Ishikawa (cell line): Measurements from ENCODE around the gene SLC12A7.

ENCODE experiments used
- CREB1 ChIP-seq: IDR thresholded peaks from 2 replicates; pipeline ENCODE4 v1.6.1; 2012; ENCODE audit warnings: low read depth
- EP300 ChIP-seq: IDR thresholded peaks from 2 replicates; pipeline ENCODE4 v1.6.1; 2012; ENCODE audit warnings: borderline replicate concordance
- FOXM1 ChIP-seq: IDR thresholded peaks from 2 replicates; pipeline ENCODE4 v1.6.1; 2012; ENCODE audit warnings: low read depth, borderline replicate concordance
- NFIC ChIP-seq: IDR thresholded peaks from 2 replicates; pipeline ENCODE4 v1.6.1; 2012
- RAD21 ChIP-seq: IDR thresholded peaks from 2 replicates; pipeline ENCODE4 v1.6.1; 2012; ENCODE audit warnings: low read depth
- TAF1 ChIP-seq: IDR thresholded peaks from 2 replicates; pipeline ENCODE4 v1.6.1; 2012; ENCODE audit warnings: low read depth, mild to moderate bottlenecking
- TEAD4 ChIP-seq: IDR thresholded peaks from 2 replicates; pipeline ENCODE4 v1.6.1; 2012
- YY1 ChIP-seq: IDR thresholded peaks from 2 replicates; pipeline ENCODE4 v1.6.1; 2012; ENCODE audit warnings: low read depth
- ZBTB7A ChIP-seq: IDR thresholded peaks from 2 replicates; pipeline ENCODE4 v1.6.1; 2012; ENCODE audit warnings: low read depth
- TF ChIP-seq, protein P1 (sequence below): IDR thresholded peaks from 2 replicates; pipeline ENCODE4 v1.6.1; 2012
- TF ChIP-seq, protein P2 (sequence below): IDR thresholded peaks from 2 replicates; pipeline ENCODE4 v1.6.1; 2012; ENCODE audit warnings: low read depth, mild to moderate bottlenecking
- TF ChIP-seq, protein P3 (sequence below): IDR thresholded peaks from 2 replicates; pipeline ENCODE4 v1.6.1; 2012

DNA sequence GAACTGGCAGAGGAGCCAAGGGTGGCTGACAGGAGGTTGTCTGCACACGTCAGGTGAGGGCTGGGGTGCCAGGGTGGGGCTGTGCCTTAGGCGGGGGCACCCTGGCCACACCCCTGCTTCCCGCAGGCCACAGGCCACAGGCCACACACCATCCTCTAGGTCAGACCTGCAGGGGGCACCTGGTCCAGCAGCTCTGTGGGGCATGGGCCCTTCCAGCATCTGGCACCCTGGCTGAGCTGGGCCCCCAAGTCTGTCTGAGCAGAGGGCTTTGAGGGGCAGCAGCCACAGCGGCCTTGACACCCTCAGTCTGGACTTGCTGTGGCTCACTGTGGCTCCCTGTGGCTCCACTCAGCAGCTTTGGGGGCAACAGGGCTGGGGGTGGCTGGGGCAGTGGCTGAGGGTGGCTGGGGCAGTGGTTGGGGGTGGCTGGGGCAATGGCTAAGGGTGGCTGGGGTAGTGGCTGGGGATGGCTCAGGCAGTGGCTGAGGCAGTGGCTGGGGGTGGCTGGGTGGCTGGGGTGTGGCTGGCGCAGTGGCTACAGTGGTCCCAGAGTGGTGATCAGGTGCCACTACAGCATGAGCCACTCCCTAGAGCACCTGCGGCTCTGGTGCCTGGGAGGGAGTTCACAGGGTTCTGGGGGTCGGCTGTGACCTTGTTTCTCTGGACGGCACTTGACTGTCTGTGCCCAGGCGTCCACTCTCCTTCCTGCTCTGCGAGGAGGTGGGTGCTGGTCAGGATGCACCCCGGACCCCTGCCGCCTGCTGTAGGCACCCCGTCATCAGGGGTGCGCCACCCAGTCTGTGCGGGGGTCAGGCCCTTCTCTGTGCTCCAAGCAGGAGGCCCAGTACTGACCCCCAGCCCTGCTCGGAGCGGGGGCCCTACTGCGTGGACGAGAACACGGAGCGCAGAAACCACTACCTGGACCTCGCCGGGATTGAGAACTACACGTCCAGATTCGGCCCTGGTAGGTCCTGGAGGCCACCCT is 76.2 kb downstream of the SLC12A7 start:
- no peak for TF ChIP-seq YY1
- no peak for TF ChIP-seq FOXM1
- TF ChIP-seq EP300: no peak
- TF ChIP-seq, protein P1, sequence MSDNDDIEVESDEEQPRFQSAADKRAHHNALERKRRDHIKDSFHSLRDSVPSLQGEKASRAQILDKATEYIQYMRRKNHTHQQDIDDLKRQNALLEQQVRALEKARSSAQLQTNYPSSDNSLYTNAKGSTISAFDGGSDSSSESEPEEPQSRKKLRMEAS: no peak
- TF ChIP-seq TEAD4: no peak
- no peak for TF ChIP-seq NFIC
- TF ChIP-seq, protein P2, sequence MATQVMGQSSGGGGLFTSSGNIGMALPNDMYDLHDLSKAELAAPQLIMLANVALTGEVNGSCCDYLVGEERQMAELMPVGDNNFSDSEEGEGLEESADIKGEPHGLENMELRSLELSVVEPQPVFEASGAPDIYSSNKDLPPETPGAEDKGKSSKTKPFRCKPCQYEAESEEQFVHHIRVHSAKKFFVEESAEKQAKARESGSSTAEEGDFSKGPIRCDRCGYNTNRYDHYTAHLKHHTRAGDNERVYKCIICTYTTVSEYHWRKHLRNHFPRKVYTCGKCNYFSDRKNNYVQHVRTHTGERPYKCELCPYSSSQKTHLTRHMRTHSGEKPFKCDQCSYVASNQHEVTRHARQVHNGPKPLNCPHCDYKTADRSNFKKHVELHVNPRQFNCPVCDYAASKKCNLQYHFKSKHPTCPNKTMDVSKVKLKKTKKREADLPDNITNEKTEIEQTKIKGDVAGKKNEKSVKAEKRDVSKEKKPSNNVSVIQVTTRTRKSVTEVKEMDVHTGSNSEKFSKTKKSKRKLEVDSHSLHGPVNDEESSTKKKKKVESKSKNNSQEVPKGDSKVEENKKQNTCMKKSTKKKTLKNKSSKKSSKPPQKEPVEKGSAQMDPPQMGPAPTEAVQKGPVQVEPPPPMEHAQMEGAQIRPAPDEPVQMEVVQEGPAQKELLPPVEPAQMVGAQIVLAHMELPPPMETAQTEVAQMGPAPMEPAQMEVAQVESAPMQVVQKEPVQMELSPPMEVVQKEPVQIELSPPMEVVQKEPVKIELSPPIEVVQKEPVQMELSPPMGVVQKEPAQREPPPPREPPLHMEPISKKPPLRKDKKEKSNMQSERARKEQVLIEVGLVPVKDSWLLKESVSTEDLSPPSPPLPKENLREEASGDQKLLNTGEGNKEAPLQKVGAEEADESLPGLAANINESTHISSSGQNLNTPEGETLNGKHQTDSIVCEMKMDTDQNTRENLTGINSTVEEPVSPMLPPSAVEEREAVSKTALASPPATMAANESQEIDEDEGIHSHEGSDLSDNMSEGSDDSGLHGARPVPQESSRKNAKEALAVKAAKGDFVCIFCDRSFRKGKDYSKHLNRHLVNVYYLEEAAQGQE: no peak
- no peak for TF ChIP-seq ZBTB7A
- TF ChIP-seq TAF1: no peak
- no peak for TF ChIP-seq RAD21
- TF ChIP-seq, protein P3, sequence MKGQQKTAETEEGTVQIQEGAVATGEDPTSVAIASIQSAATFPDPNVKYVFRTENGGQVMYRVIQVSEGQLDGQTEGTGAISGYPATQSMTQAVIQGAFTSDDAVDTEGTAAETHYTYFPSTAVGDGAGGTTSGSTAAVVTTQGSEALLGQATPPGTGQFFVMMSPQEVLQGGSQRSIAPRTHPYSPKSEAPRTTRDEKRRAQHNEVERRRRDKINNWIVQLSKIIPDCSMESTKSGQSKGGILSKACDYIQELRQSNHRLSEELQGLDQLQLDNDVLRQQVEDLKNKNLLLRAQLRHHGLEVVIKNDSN: no peak
- TF ChIP-seq CREB1: no peak
